Liver (tissue), 9 donors: ENCODE results near the gene CFAP410. TPM values are rescaled to one million over a fixed set of nuclear protein-coding genes. Genes with fewer than 3 reads are reported as not detected.

Experiments
- DNase-seq: peaks from one replicate; pipeline ENCODE4 v3.0.0-alpha.2; 2017; ENCODE audit warnings: low spot score
- H3K27ac ChIP-seq, 2 donors: one replicate each; pipeline ENCODE4 v1.7.0; 2013; ENCODE audit warnings: inconsistent platforms in 2 of 2, low read length in 2 of 2, control low read depth in 1 of 2, low read depth in 1 of 2, mild to moderate bottlenecking in 1 of 2
- H3K27me3 ChIP-seq, 4 donors: one replicate each; pipeline versions ENCODE4 v1.6.1 to v1.7.0; 2013; ENCODE audit warnings: low read length in 3 of 4, inconsistent platforms in 1 of 4, mild to moderate bottlenecking in 1 of 4, moderate library complexity in 1 of 4; ENCODE audit not compliant: control insufficient read depth in 4 of 4, insufficient read depth in 4 of 4
- H3K36me3 ChIP-seq, 4 donors: one replicate each; pipeline versions ENCODE4 v1.6.1 to v1.7.0; 2013; ENCODE audit warnings: low read length in 3 of 4, mild to moderate bottlenecking in 3 of 4, low read depth in 1 of 4, moderate library complexity in 1 of 4; ENCODE audit not compliant: control insufficient read depth in 4 of 4, insufficient read depth in 3 of 4
- H3K4me1 ChIP-seq, 4 donors: one replicate each; pipeline versions ENCODE4 v1.6.1 to v1.7.0; 2013; ENCODE audit warnings: low read length in 3 of 4, mild to moderate bottlenecking in 3 of 4, moderate library complexity in 1 of 4; ENCODE audit not compliant: control insufficient read depth in 4 of 4, insufficient read depth in 4 of 4
- H3K4me3 ChIP-seq, 3 donors: one replicate each; pipeline versions ENCODE4 v1.6.1 to v1.7.0; 2013; ENCODE audit warnings: low read length in 3 of 3, control low read depth in 1 of 3, low read depth in 1 of 3, mild to moderate bottlenecking in 1 of 3
- H3K9ac ChIP-seq, 2 donors: one replicate each; pipeline ENCODE4 v1.7.0; 2013; ENCODE audit warnings: low read length in 2 of 2, mild to moderate bottlenecking in 2 of 2, moderate library complexity in 2 of 2, control low read depth in 1 of 2, low read depth in 1 of 2
- H3K9me3 ChIP-seq, 4 donors: one replicate each; pipeline versions ENCODE4 v1.6.1 to v1.7.0; 2013; ENCODE audit warnings: low read length in 3 of 4; ENCODE audit not compliant: control insufficient read depth in 4 of 4
- CTCF ChIP-seq: fragments of 150-350 bp; IDR thresholded peaks from 2 replicates; pipeline ENCODE4 v1.5.1; 2017; ENCODE audit warnings: improper control_type of control experiment, low read depth, low read length; ENCODE audit not compliant: missing input control
- EGR1 ChIP-seq, 2 donors: IDR thresholded peaks; 2 replicates each; pipeline ENCODE4 v1.6.1; 2016 to 2018; ENCODE audit warnings: antibody characterized with exemption in 2 of 2, low read depth in 2 of 2
- FOXA1 ChIP-seq: IDR thresholded peaks from 2 replicates; pipeline ENCODE4 v1.6.1; 2016; ENCODE audit warnings: antibody characterized with exemption
- FOXA2 ChIP-seq: IDR thresholded peaks from 2 replicates; pipeline ENCODE4 v1.6.1; 2016; ENCODE audit warnings: antibody characterized with exemption
- GABPA ChIP-seq, 2 donors: IDR thresholded peaks in 1 of 2; conservative IDR thresholded peaks in 1 of 2; 2 replicates each; pipeline ENCODE4 v1.6.1; 2016; ENCODE audit warnings: antibody characterized with exemption in 2 of 2, mild to moderate bottlenecking in 1 of 2, moderate library complexity in 1 of 2
- HNF4A ChIP-seq, 2 donors: conservative IDR thresholded peaks; 2 replicates each; pipeline ENCODE4 v1.6.1; 2016; ENCODE audit warnings: antibody characterized with exemption in 2 of 2, mild to moderate bottlenecking in 2 of 2
- HNF4G ChIP-seq: IDR thresholded peaks from 2 replicates; pipeline ENCODE4 v1.6.1; 2016; ENCODE audit warnings: antibody characterized with exemption
- JUND ChIP-seq, 2 donors: IDR thresholded peaks; 2 replicates each; pipeline ENCODE4 v1.6.1; 2016; ENCODE audit warnings: antibody characterized with exemption in 2 of 2
- MAX ChIP-seq: IDR thresholded peaks from 2 replicates; pipeline ENCODE4 v1.6.1; 2016; ENCODE audit warnings: antibody characterized with exemption
- NR2F2 ChIP-seq: IDR thresholded peaks from 2 replicates; pipeline ENCODE4 v1.6.1; 2016; ENCODE audit warnings: antibody characterized with exemption
- RAD21 ChIP-seq, 2 donors: IDR thresholded peaks; 2 replicates each; pipeline ENCODE4 v1.6.1; 2016; ENCODE audit warnings: antibody characterized with exemption in 2 of 2, mild to moderate bottlenecking in 2 of 2
- RXRA ChIP-seq, 2 donors: IDR thresholded peaks; 2 replicates each; pipeline ENCODE4 v1.6.1; 2017 to 2018; ENCODE audit warnings: antibody characterized with exemption in 2 of 2, mild to moderate bottlenecking in 1 of 2
- SP1 ChIP-seq: IDR thresholded peaks from 2 replicates; pipeline ENCODE4 v1.6.1; 2018; ENCODE audit warnings: antibody characterized with exemption, mild to moderate bottlenecking
- TAF1 ChIP-seq: conservative IDR thresholded peaks from 2 replicates; pipeline ENCODE4 v1.6.1; 2016; ENCODE audit warnings: antibody characterized with exemption, mild to moderate bottlenecking
- YY1 ChIP-seq: IDR thresholded peaks from 2 replicates; pipeline ENCODE4 v1.6.1; 2016; ENCODE audit warnings: antibody characterized with exemption, mild to moderate bottlenecking
- whole genome bisulfite sequencing: extraction: QIAGEN DNeasy Blood & Tissue Kit; methylation state at CpG from one replicate; pipeline ENCODE4 v1.1.7; 2013; 5-methylcytosine and 5-hydroxymethylcytosine counted together
- polyA plus RNA-seq, 2 donors: library from polyadenylated mRNA; stranded (reverse) in 1 of 2; unstranded in 1 of 2; fragments of 200-250 nt in 1 of 2; fragments of >200 nt in 1 of 2; fragmentation: Nextera tagmentation in 1 of 2; extraction: Ambion mirVana in 1 of 2; gene quantifications; one replicate each; pipeline versions ENCODE4 v1.2.1 to v1.2.3, GENCODE V29; 2013 to 2015
- total RNA-seq, 2 donors: library from RNA; depleted of rRNA; stranded (reverse); fragments of >200 nt; gene quantifications; one replicate each; pipeline ENCODE4 v1.2.3, GENCODE V29; 2014
- TF ChIP-seq, protein P1 (sequence below): IDR thresholded peaks from 2 replicates; pipeline ENCODE4 v1.6.1; 2016; ENCODE audit warnings: antibody characterized with exemption
- TF ChIP-seq, protein P2 (sequence below): IDR thresholded peaks from 2 replicates; pipeline ENCODE4 v1.6.1; 2016; ENCODE audit warnings: antibody characterized with exemption, mild to moderate bottlenecking
- donor health status: healthy.
- donor health status: healthy.
- donor health status: healthy.
- donor health status: healthy.
- donor health status: healthy.

Gene CFAP410
- total and polyA plus RNA-seq, 4 donors: 7.9 to 16.3 (median 12.3) TPM

- 73% methylated on average over 2 of the region's 2 CpGs for WGBS
- H3K36me3 ChIP-seq: no peaks in the 10 kb centered on the region
Observed at GRCh38 chr21:44384968-44385367, 45.8 kb upstream of the CFAP410 start.

DNA sequence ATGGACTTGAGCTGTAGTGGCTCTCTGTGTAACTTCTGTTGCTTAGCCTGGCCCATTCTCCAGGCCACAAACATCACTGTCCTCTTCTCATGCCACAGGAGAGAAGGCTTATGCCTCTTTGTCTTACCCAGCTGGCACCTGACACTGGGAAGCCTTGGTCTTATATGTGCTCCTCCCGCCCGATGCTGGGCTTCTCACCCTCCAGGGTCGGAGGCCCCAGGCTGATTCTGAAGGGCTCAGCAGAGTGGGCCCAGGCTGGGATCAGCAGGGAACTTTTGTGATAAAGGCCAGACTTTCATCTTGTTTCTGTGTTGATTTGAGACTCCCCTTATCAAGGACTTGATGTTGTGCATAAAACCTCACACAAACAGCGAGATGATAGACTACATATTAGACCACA, 44.0 kb upstream of the CFAP410 start:
- Histone ChIP-seq H3K9me3 (peaks cover 3 to 13% (median 7%) of the 10 kb centered on the region in 4 donors), H3K4me1 (no peaks in the 10 kb centered on the region), H3K9ac (no peak overlapping the region), H3K27ac (no peak overlapping the region), H3K36me3 (no peaks in the 10 kb centered on the region), H3K4me3 (no peak overlapping the region), H3K27me3 (no peaks in the 10 kb centered on the region)
- TF ChIP-seq HNF4A (conservative IDR thresholded peaks at IDR 0.05) (no peak), NR2F2 (no peak), FOXA1 (no peak), MAX (no peak), EGR1 (IDR thresholded peaks at IDR 0.05; ENCODE audit: low read depth in 2 of 2) (no peak), RAD21 (IDR thresholded peaks at IDR 0.05) (no peak), TAF1 (no peak), YY1 (no peak), GABPA (IDR thresholded peaks at IDR 0.05 in 1 of 2, conservative IDR thresholded peaks at IDR 0.05 in 1 of 2) (no peak), FOXA2 (no peak), HNF4G (no peak), RXRA (IDR thresholded peaks at IDR 0.05) (no peak), SP1 (no peak)
- TF ChIP-seq, protein P1, sequence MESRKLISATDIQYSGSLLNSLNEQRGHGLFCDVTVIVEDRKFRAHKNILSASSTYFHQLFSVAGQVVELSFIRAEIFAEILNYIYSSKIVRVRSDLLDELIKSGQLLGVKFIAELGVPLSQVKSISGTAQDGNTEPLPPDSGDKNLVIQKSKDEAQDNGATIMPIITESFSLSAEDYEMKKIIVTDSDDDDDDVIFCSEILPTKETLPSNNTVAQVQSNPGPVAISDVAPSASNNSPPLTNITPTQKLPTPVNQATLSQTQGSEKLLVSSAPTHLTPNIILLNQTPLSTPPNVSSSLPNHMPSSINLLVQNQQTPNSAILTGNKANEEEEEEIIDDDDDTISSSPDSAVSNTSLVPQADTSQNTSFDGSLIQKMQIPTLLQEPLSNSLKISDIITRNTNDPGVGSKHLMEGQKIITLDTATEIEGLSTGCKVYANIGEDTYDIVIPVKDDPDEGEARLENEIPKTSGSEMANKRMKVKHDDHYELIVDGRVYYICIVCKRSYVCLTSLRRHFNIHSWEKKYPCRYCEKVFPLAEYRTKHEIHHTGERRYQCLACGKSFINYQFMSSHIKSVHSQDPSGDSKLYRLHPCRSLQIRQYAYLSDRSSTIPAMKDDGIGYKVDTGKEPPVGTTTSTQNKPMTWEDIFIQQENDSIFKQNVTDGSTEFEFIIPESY: no peak
- 78% methylated on average over 4 of the region's 4 CpGs for WGBS
- DNase-seq: no peak

More at GRCh38 chr21:44384968-44385367, 45.8 kb upstream of the CFAP410 start:
- H3K27ac ChIP-seq: no peak overlapping the region
- H3K9me3 ChIP-seq: peaks cover 3 to 13% (median 7%) of the 10 kb centered on the region in 4 donors
- no peak overlapping the region for H3K9ac ChIP-seq
- no peak overlapping the region for H3K4me3 ChIP-seq
- TF ChIP-seq JUND (IDR thresholded peaks at IDR 0.05) (no peak), CTCF (no peak)
- H3K27me3 ChIP-seq: no peaks in the 10 kb centered on the region
- no peaks in the 10 kb centered on the region for H3K4me1 ChIP-seq
- no peak for DNase-seq

DNA sequence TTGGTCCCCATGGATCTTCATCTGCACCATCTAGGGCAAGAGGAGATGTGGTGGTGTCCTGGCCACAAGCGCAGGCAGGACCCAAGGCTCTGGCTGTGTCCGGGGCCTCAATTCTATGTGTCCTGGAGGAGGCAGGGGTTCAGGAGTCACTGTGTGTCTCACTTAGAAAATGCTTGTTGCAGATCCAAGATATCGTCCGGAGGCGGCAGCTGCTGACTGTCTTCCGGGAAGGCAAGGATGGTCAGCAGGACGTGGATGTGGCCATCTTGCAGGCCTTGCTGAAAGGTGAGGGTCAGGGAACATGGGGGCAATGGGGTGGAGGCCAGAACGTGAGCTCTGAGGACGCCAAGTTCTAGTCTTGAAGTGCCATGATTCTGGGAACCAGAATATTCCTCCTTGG, 43.3 kb upstream of the CFAP410 start:
- 89% methylated on average over 9 of the region's 9 CpGs for WGBS
- TF ChIP-seq RAD21 (IDR thresholded peaks at IDR 0.05): no peak
- TF ChIP-seq NR2F2: no peak
- TF ChIP-seq FOXA1: no peak
- TF ChIP-seq HNF4A (conservative IDR thresholded peaks at IDR 0.05): no peak
- TF ChIP-seq, protein P1: no peak
- TF ChIP-seq, protein P2, sequence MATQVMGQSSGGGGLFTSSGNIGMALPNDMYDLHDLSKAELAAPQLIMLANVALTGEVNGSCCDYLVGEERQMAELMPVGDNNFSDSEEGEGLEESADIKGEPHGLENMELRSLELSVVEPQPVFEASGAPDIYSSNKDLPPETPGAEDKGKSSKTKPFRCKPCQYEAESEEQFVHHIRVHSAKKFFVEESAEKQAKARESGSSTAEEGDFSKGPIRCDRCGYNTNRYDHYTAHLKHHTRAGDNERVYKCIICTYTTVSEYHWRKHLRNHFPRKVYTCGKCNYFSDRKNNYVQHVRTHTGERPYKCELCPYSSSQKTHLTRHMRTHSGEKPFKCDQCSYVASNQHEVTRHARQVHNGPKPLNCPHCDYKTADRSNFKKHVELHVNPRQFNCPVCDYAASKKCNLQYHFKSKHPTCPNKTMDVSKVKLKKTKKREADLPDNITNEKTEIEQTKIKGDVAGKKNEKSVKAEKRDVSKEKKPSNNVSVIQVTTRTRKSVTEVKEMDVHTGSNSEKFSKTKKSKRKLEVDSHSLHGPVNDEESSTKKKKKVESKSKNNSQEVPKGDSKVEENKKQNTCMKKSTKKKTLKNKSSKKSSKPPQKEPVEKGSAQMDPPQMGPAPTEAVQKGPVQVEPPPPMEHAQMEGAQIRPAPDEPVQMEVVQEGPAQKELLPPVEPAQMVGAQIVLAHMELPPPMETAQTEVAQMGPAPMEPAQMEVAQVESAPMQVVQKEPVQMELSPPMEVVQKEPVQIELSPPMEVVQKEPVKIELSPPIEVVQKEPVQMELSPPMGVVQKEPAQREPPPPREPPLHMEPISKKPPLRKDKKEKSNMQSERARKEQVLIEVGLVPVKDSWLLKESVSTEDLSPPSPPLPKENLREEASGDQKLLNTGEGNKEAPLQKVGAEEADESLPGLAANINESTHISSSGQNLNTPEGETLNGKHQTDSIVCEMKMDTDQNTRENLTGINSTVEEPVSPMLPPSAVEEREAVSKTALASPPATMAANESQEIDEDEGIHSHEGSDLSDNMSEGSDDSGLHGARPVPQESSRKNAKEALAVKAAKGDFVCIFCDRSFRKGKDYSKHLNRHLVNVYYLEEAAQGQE: no peak
- TF ChIP-seq MAX: no peak
- no peak for TF ChIP-seq FOXA2
- TF ChIP-seq EGR1 (IDR thresholded peaks at IDR 0.05; ENCODE audit: low read depth in 2 of 2): no peak
- TF ChIP-seq HNF4G: no peak

More for the DNA sequence above, 43.3 kb upstream of the CFAP410 start:
- no peak for DNase-seq
- Histone ChIP-seq H3K27me3 (no peaks in the 10 kb centered on the region), H3K4me3 (no peak overlapping the region), H3K9me3 (peaks cover 3 to 13% (median 7%) of the 10 kb centered on the region in 4 donors), H3K4me1 (no peaks in the 10 kb centered on the region), H3K9ac (no peak overlapping the region), H3K27ac (no peak overlapping the region), H3K36me3 (no peaks in the 10 kb centered on the region)
